Measurements from ENCODE around the gene EPHA2. TPM values are rescaled to one million over a fixed set of nuclear protein-coding genes. Genes with fewer than 3 reads are reported as not detected.
"Not testable (repeated sequence)": the region's sequence is repeated elsewhere in the genome, so short reads cannot be mapped to it uniquely, and the experiment has no call there.

Gene EPHA2
- total RNA-seq, 2 experiments from 2014 or later: 0.15 TPM; not detected in 1

GRCh38 chr1:16168622-16169360, 12.9 kb upstream of the EPHA2 start:
- Histone ChIP-seq H3K36me3 (ENCODE audit: insufficient read depth, low read length) (no peaks in the 10 kb centered on the region), H3K27ac (ENCODE audit: low read depth, low read length, poor library complexity, severe bottlenecking) (no peak overlapping the region), H4K20me1 (ENCODE audit: insufficient read depth, low read length) (no peaks in the 10 kb centered on the region), H3K79me2 (ENCODE audit: insufficient read depth, low read depth, low read length) (no peaks in the 10 kb centered on the region), H3K4me3 (ENCODE audit: low read depth, low read length, poor library complexity, severe bottlenecking) (peak overlapping the region; percentile 67), H3K9me2 (ENCODE audit: insufficient read depth, low read length) (no peaks in the 10 kb centered on the region), H2AFZ (ENCODE audit: low read length) (peak overlapping the region; percentile 65; the same call in 1 of the 2 replicates), H3K4me1 (ENCODE audit: insufficient read depth, low read length, poor library complexity, severe bottlenecking) (peaks cover 24% of the 10 kb centered on the region), H3K9me3 (ENCODE audit: low read length) (no peaks in the 10 kb centered on the region), H3K4me2 (ENCODE audit: low read length) (peak overlapping the region; percentile 67)
- no peak for TF ChIP-seq EZH2phosphoT487 (IDR thresholded peaks at IDR 0.05; ENCODE audit: borderline replicate concordance, low read depth, low read length)
- DNase-seq (ENCODE audit: low spot score): peak; percentile 14
- intact Hi-C loops (cut with micrococcal nuclease; ENCODE audit: unreplicated experiment): no loop called here
- no TSS peak for BruUV-seq (replicated peaks)
- POLR2A ChIA-PET: interaction anchor here (0.6 to 0.9 kb wide), 2 partner anchors 13 to 92 kb away, joined by 4 read pairs; no protein-coding TSS in a partner anchor
- CTCF ChIA-PET (ENCODE audit: unreplicated experiment): no interaction called here

- ChIA-PET POLR2A (interaction anchor here (0.9 kb wide), 1 partner anchor 93 kb away, joined by 4 read pairs; no protein-coding TSS in a partner anchor), CTCF (ENCODE audit: unreplicated experiment) (interaction anchor here (0.6 kb wide), 1 partner anchor 13 kb away, joined by 10 read pairs; no protein-coding TSS in a partner anchor)
- DNase-seq (ENCODE audit: low spot score): peak; percentile 20
- peak overlapping the region; percentile 67 for H3K4me3 ChIP-seq (ENCODE audit: low read depth, low read length, poor library complexity, severe bottlenecking)
- peak overlapping the region; percentile 65 for H2AFZ ChIP-seq (ENCODE audit: low read length)
- H3K9me2 ChIP-seq (ENCODE audit: insufficient read depth, low read length); H3K27ac ChIP-seq (ENCODE audit: low read depth, low read length, poor library complexity, severe bottlenecking); BruUV-seq (replicated peaks); H4K20me1 ChIP-seq (ENCODE audit: insufficient read depth, low read length); H3K36me3 ChIP-seq (ENCODE audit: insufficient read depth, low read length); H3K9me3 ChIP-seq (ENCODE audit: low read length); intact Hi-C loops (cut with micrococcal nuclease; ENCODE audit: unreplicated experiment); H3K79me2 ChIP-seq (ENCODE audit: insufficient read depth, low read depth, low read length): not testable (repeated sequence)
- peak overlapping the region; percentile 67 for H3K4me2 ChIP-seq (ENCODE audit: low read length)
- H3K4me1 ChIP-seq (ENCODE audit: insufficient read depth, low read length, poor library complexity, severe bottlenecking): peaks cover 24% of the 10 kb centered on the region
These were observed 12.3 kb upstream of the EPHA2 start for GRCh38 chr1:16168144-16168495.

- H3K4me1 ChIP-seq (ENCODE audit: insufficient read depth, low read length, poor library complexity, severe bottlenecking): peaks cover 26% of the 10 kb centered on the region
- intact Hi-C loops (cut with micrococcal nuclease; ENCODE audit: unreplicated experiment): no loop called here
- H3K4me3 ChIP-seq (ENCODE audit: low read depth, low read length, poor library complexity, severe bottlenecking): peak overlapping the region; percentile 67
- no peaks in the 10 kb centered on the region for H3K79me2 ChIP-seq (ENCODE audit: insufficient read depth, low read depth, low read length)
- H3K27ac ChIP-seq (ENCODE audit: low read depth, low read length, poor library complexity, severe bottlenecking): no peak overlapping the region
- no peaks in the 10 kb centered on the region for H4K20me1 ChIP-seq (ENCODE audit: insufficient read depth, low read length)
- ChIA-PET POLR2A (no interaction called here), CTCF (ENCODE audit: unreplicated experiment) (interaction anchor here (0.6 kb wide), 1 partner anchor 13 kb away, joined by 10 read pairs; no protein-coding TSS in a partner anchor)
- peak; percentile 73 for DNase-seq (ENCODE audit: low spot score)
- BruUV-seq (replicated peaks): no TSS peak
- no peaks in the 10 kb centered on the region for H3K9me2 ChIP-seq (ENCODE audit: insufficient read depth, low read length)
- TF ChIP-seq CTCF (conservative IDR thresholded peaks at IDR 0.05; ENCODE audit: low read length) (no peak), EZH2phosphoT487 (IDR thresholded peaks at IDR 0.05; ENCODE audit: borderline replicate concordance, low read depth, low read length) (no peak)
- peak overlapping the region; percentile 65 for H2AFZ ChIP-seq (ENCODE audit: low read length)
- peak overlapping the region; percentile 67 for H3K4me2 ChIP-seq (ENCODE audit: low read length)
- no peaks in the 10 kb centered on the region for H3K36me3 ChIP-seq (ENCODE audit: insufficient read depth, low read length)
- H3K9me3 ChIP-seq (ENCODE audit: low read length): no peaks in the 10 kb centered on the region
These were observed 11.7 kb upstream of the EPHA2 start for GRCh38 chr1:16167331-16168143.

Measured in OCI-LY7 (cell line).